K562 (cell line): ENCODE data around the gene HMGA1. TPM values are rescaled to one million over a fixed set of nuclear protein-coding genes. Genes with fewer than 3 reads are reported as not detected.

Experiments
- DIDO1 ChIP-seq: fragments of 450-650 bp; IDR thresholded peaks from 2 replicates; pipeline ENCODE4 v1.6.1; 2016; ENCODE audit warnings: low read depth, missing biosample characterization, missing genetic modification characterization
- HCFC1 ChIP-seq: IDR thresholded peaks from 2 replicates; pipeline ENCODE4 v1.6.1; 2012; ENCODE audit warnings: low read depth, low read length, improper control_type of control experiment
- HLTF ChIP-seq: fragments of 450-650 bp; IDR thresholded peaks from 2 replicates; pipeline ENCODE4 v1.6.1; 2016
- JUNB ChIP-seq: fragments of 450-650 bp; formaldehyde crosslinking; conservative IDR thresholded peaks from 2 replicates; pipeline ENCODE4 v1.4.0; 2020; ENCODE audit warnings: mild to moderate bottlenecking
- NBN ChIP-seq: fragments of 450-650 bp; IDR thresholded peaks from 2 replicates; pipeline ENCODE4 v1.6.1; 2016; ENCODE audit warnings: low read depth, mild to moderate bottlenecking
- NELFE ChIP-seq: IDR thresholded peaks from 2 replicates; pipeline ENCODE4 v1.6.1; 2011; ENCODE audit warnings: mild to moderate bottlenecking; ENCODE audit not compliant: insufficient read depth, insufficient read length
- NEUROD1 ChIP-seq: fragments of 150-350 bp; IDR thresholded peaks from 2 replicates; pipeline ENCODE4 v1.6.1; 2014; ENCODE audit warnings: borderline replicate concordance, low read length, low read depth; ENCODE audit not compliant: partially characterized antibody
- NFATC3 ChIP-seq: fragments of 450-650 bp; IDR thresholded peaks from 2 replicates; pipeline ENCODE4 v1.6.1; 2017; ENCODE audit warnings: mild to moderate bottlenecking
- NR0B1 ChIP-seq: fragments of 450-650 bp; IDR thresholded peaks from one replicate; pipeline ENCODE4 v1.6.1; 2018; ENCODE audit warnings: mild to moderate bottlenecking, moderate library complexity; ENCODE audit not compliant: partially characterized antibody
- POLR2G ChIP-seq: fragments of 200-400 bp; formaldehyde crosslinking; IDR thresholded peaks from 2 replicates; pipeline ENCODE4 v1.6.1; 2017; ENCODE audit warnings: low read depth, mild to moderate bottlenecking, antibody characterized with exemption, low read length, moderate library complexity
- POLR2H ChIP-seq: IDR thresholded peaks from 2 replicates; pipeline ENCODE4 v1.6.1; 2016; ENCODE audit warnings: missing genetic modification characterization, low read depth, mild to moderate bottlenecking, control low read depth, missing compliant biosample characterization, moderate library complexity
- RBM34 ChIP-seq: fragments of 200-400 bp; formaldehyde crosslinking; IDR thresholded peaks from 2 replicates; pipeline ENCODE4 v1.6.1; 2018; ENCODE audit warnings: low read length, borderline replicate concordance; ENCODE audit not compliant: insufficient read depth
- TRIM28 ChIP-seq: fragments of 450-650 bp; IDR thresholded peaks from 2 replicates; pipeline ENCODE4 v1.6.1; 2017
- XRCC3 ChIP-seq: fragments of 450-650 bp; IDR thresholded peaks from 2 replicates; pipeline ENCODE4 v1.6.1; 2017; ENCODE audit warnings: mild to moderate bottlenecking, moderate library complexity
- ZNF133 ChIP-seq: fragments of 250-450 bp; sonication (Bioruptor Pico); IDR thresholded peaks from 2 replicates; pipeline ENCODE4 v1.4.0; 2020; ENCODE audit warnings: mild to moderate bottlenecking
- ZNF175 ChIP-seq: fragments of 200-800 bp; sonication (Bioruptor generic); IDR thresholded peaks from 2 replicates; pipeline ENCODE4 v1.6.1; 2016; ENCODE audit warnings: low read depth, mild to moderate bottlenecking, missing genetic modification characterization, missing compliant biosample characterization
- ZNF217 ChIP-seq: sonication (generic); formaldehyde crosslinking; IDR thresholded peaks from 2 replicates; pipeline ENCODE4 v1.8.0; 2022; ENCODE audit warnings: mild to moderate bottlenecking, missing genetic modification reagents
- ZNF277 ChIP-seq: fragments of 250-450 bp; sonication (Bioruptor Pico); IDR thresholded peaks from 2 replicates; pipeline ENCODE4 v1.8.0; 2022; ENCODE audit warnings: inconsistent platforms, mild to moderate bottlenecking, moderate library complexity, borderline replicate concordance
- ZNF311 ChIP-seq: fragments of 250-450 bp; sonication (Bioruptor Pico); IDR thresholded peaks from 2 replicates; pipeline ENCODE4 v1.4.0; 2020; ENCODE audit warnings: mild to moderate bottlenecking, moderate library complexity
- ZNF644 ChIP-seq: fragments of 200-800 bp; sonication (Bioruptor generic); IDR thresholded peaks from 2 replicates; pipeline ENCODE4 v1.6.1; 2016; ENCODE audit warnings: low read depth, missing genetic modification characterization, missing compliant biosample characterization
- polyA plus RNA-seq, 8 experiments: library from polyadenylated mRNA; depleted of rRNA in 4 of 8; stranded (reverse) in 5 of 8; unstranded in 3 of 8; fragments of >200 nt; fragmentation: Nextera tagmentation in 2 of 8; fragmentation: Illumina TruSeq in 1 of 8; extraction: Ambion mirVana in 2 of 8; extraction: Trizol in 1 of 8; gene quantifications; 2 replicates each; pipeline versions ENCODE4 v1.2.1 to v1.2.3, GENCODE V29; 2011 to 2014; ENCODE audit warnings: inconsistent platforms in 1 of 8, missing spikeins in 1 of 8
- total RNA-seq, 7 experiments: library from RNA; depleted of rRNA in 6 of 7; stranded (reverse); fragments of >200 nt in 6 of 7; fragmentation: Illumina TruSeq in 2 of 7; extraction: Trizol in 2 of 7; gene quantifications; 2 replicates each; pipeline versions ENCODE4 v1.2.1 to v1.2.3, GENCODE V29; 2011 to 2021; ENCODE audit warnings: low replicate concordance in 1 of 7
- TF ChIP-seq, protein P1 (sequence below): sonication (generic); formaldehyde crosslinking; IDR thresholded peaks from 2 replicates; pipeline ENCODE4 v1.8.0; 2022; ENCODE audit warnings: missing genetic modification reagents, mild to moderate bottlenecking, moderate library complexity, borderline replicate concordance
- TF ChIP-seq, protein P2 (sequence below), 2 experiments: IDR thresholded peaks in 1 of 2; conservative IDR thresholded peaks in 1 of 2; 2 replicates each; pipeline ENCODE4 v1.6.1; 2016; ENCODE audit warnings: low read depth in 2 of 2, mild to moderate bottlenecking in 1 of 2, missing compliant biosample characterization in 1 of 2, missing genetic modification characterization in 1 of 2, moderate library complexity in 1 of 2

HMGA1 gene
- total and polyA plus RNA-seq, 9 of the 15 experiments (the other 6 are each of a cell fraction or from before 2014, with no cell fraction given), result 27.8 to 1,947 (median 594) TPM

DNA sequence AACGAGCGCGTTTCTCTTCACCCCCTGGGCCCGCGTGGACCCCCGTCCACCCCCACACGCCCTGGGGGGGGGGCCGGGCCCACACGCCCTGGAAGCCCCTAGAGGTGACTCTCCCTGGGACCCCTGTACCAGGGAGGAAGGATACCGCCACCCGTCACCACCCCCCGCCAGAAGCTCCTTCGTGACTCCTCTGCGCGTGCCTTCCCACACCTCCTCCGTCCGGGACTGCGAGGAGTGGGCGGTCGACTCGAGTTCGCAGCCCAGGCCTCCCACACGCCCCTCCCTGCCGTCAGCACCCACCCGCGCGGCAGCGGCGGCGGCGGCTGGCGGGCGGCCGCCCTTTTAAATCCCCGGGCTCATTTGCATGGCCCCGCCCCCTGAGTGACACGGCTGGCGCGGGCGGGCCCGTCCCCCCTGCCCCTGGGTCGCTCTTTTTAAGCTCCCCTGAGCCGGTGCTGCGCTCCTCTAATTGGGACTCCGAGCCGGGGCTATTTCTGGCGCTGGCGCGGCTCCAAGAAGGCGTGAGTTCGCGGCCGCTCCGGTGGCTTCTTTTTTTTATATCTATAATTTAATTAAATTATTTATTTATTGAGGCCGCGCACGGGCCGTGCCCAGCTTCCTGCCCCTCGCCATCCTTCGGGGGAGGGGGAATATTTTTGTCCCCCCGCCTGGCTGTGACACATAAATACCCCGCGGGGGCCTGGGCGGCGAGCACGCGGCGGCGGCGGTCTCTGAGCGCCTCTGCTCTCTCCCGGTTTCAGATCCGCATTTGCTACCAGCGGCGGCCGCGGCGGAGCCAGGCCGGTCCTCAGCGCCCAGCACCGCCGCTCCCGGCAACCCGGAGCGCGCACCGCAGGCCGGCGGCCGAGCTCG, at the start of gene HMGA1 (continued):
- TF ChIP-seq ZNF277 (CRISPR knock-in tag) (no peak), POLR2G (peak; percentile 98), NELFE (no peak), NEUROD1 (peak; percentile 71), HCFC1 (no peak), ZNF217 (no peak), HLTF (no peak), POLR2H (tag) (peak; percentile 97), NFATC3 (no peak), NR0B1 (no peak), XRCC3 (no peak), JUNB (CRISPR knock-in tag) (no peak; the same call in 1 of the 2 replicates), TRIM28 (0 out of 2 replicates have a peak, but pooled peaks have one; percentile 14), ZNF644 (tag) (no peak), ZNF133 (CRISPR knock-in tag) (no peak), DIDO1 (tag) (no peak), NBN (no peak), ZNF175 (no peak), ZNF311 (CRISPR knock-in tag) (no peak), RBM34 (no peak)
- TF ChIP-seq, protein P1, sequence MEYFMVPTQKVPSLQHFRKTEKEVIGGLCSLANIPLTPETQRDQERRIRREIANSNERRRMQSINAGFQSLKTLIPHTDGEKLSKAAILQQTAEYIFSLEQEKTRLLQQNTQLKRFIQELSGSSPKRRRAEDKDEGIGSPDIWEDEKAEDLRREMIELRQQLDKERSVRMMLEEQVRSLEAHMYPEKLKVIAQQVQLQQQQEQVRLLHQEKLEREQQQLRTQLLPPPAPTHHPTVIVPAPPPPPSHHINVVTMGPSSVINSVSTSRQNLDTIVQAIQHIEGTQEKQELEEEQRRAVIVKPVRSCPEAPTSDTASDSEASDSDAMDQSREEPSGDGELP (CRISPR knock-in tag), result peak; percentile 83; the same call in 1 of the 2 replicates
- TF ChIP-seq, protein P2, sequence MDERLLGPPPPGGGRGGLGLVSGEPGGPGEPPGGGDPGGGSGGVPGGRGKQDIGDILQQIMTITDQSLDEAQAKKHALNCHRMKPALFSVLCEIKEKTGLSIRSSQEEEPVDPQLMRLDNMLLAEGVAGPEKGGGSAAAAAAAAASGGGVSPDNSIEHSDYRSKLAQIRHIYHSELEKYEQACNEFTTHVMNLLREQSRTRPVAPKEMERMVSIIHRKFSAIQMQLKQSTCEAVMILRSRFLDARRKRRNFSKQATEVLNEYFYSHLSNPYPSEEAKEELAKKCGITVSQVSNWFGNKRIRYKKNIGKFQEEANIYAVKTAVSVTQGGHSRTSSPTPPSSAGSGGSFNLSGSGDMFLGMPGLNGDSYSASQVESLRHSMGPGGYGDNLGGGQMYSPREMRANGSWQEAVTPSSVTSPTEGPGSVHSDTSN (CRISPR knock-in tag; IDR thresholded peaks at IDR 0.05; ENCODE audit: low read depth), result peak; percentile 78
- TF ChIP-seq, protein P2 (tag; conservative IDR thresholded peaks at IDR 0.05; ENCODE audit: low read depth), result no peak; the same call in 1 of the 2 replicates
